NT2/D1 (cell line): ENCODE measurements around the gene CHD1L.
A peak's percentile ranks its signal among the peaks of the same experiment; 100 is the strongest.
"Not testable (repeated sequence)": the region's sequence is repeated elsewhere in the genome, so short reads cannot be mapped to it uniquely, and the experiment has no call there.

Source experiments
- DNase-seq: peaks from one replicate; pipeline ENCODE4 v3.0.0-alpha.2; 2011; ENCODE audit warnings: low read depth, low spot score
- H3K27me3 ChIP-seq: 2 replicates; pipeline ENCODE4 v1.6.0; 2011; ENCODE audit warnings: mild to moderate bottlenecking; ENCODE audit not compliant: insufficient read length, insufficient read depth
- H3K36me3 ChIP-seq: 2 replicates; pipeline ENCODE4 v1.6.1; 2011; ENCODE audit warnings: mild to moderate bottlenecking, low read length, mixed read lengths; ENCODE audit not compliant: insufficient read depth, insufficient read length
- H3K4me1 ChIP-seq: 2 replicates; pipeline ENCODE4 v1.5.1; 2011; ENCODE audit not compliant: insufficient read depth, insufficient read length
- H3K4me3 ChIP-seq: 2 replicates; pipeline ENCODE4 v1.5.1; 2011; ENCODE audit warnings: low read depth; ENCODE audit not compliant: insufficient read length
- H3K9ac ChIP-seq: 2 replicates; pipeline ENCODE4 v1.6.0; 2011; ENCODE audit warnings: low read depth; ENCODE audit not compliant: insufficient read length
- H3K9me3 ChIP-seq: 2 replicates; pipeline ENCODE4 v1.5.1; 2011; ENCODE audit warnings: mild to moderate bottlenecking, low read length; ENCODE audit not compliant: insufficient read depth
- SUZ12 ChIP-seq: IDR thresholded peaks from 2 replicates; pipeline ENCODE4 v1.6.1; 2011; ENCODE audit not compliant: insufficient read length, insufficient read depth; ENCODE audit errors: extremely low read depth
- YY1 ChIP-seq: IDR thresholded peaks from 2 replicates; pipeline ENCODE4 v1.6.1; 2011; ENCODE audit not compliant: insufficient read length, insufficient read depth
- ZNF274 ChIP-seq: IDR thresholded peaks from 2 replicates; pipeline ENCODE4 v1.6.1; 2011; ENCODE audit warnings: mild to moderate bottlenecking, low read depth, low read length

The CHD1L gene

GRCh38 chr1:147242449-147243227, at the start of gene CHD1L:
CHD1L (plus strand) TSS chr1:147242684; CDS start chr1:147242704, 20 bp downstream.
- H3K4me3 ChIP-seq, result peak within 1 kb of the TSS; percentile 74
- no peaks in the 10 kb centered on the region for H3K27me3 ChIP-seq
- peaks cover 34% of the 10 kb centered on the region for H3K9me3 ChIP-seq
- peaks cover 12% of the 10 kb centered on the region for H3K36me3 ChIP-seq
- H3K9ac ChIP-seq, result peak within 1 kb of the TSS; percentile 95
- peak; percentile 98 for DNase-seq
- TF ChIP-seq YY1, result no peak
- no peak for TF ChIP-seq SUZ12
- no peak for TF ChIP-seq ZNF274
- no peaks in the 10 kb centered on the region for H3K4me1 ChIP-seq

GRCh38 chr1:147197324-147197723, 45.2 kb upstream of the CHD1L start:
- not testable (repeated sequence) for H3K4me3 ChIP-seq, H3K9ac ChIP-seq, H3K27me3 ChIP-seq, DNase-seq, H3K36me3 ChIP-seq, H3K4me1 ChIP-seq, H3K9me3 ChIP-seq

- Histone ChIP-seq H3K9ac (no peak overlapping the region), H3K36me3 (peaks cover 3% of the 10 kb centered on the region), H3K4me3 (no peak overlapping the region), H3K4me1 (no peaks in the 10 kb centered on the region), H3K9me3 (peaks cover 4% of the 10 kb centered on the region; the same call in 1 of the 2 replicates), H3K27me3 (no peaks in the 10 kb centered on the region)
- no peak for TF ChIP-seq SUZ12
- TF ChIP-seq YY1, result no peak
- no peak for TF ChIP-seq ZNF274
- DNase-seq, result no peak
These were observed 41.2 kb upstream of the CHD1L start for GRCh38 chr1:147201276-147201675.

GRCh38 chr1:147201786-147202185, 40.7 kb upstream of the CHD1L start:
- H3K9ac ChIP-seq, result no peak overlapping the region
- DNase-seq, result no peak
- no peak for TF ChIP-seq SUZ12
- no peak for TF ChIP-seq ZNF274
- no peak for TF ChIP-seq YY1

GRCh38 chr1:147202576-147202975, 39.9 kb upstream of the CHD1L start:
- Histone ChIP-seq H3K9ac (no peak overlapping the region), H3K9me3 (no peaks in the 10 kb centered on the region), H3K36me3 (peaks cover 3% of the 10 kb centered on the region), H3K4me3 (no peak overlapping the region), H3K4me1 (no peaks in the 10 kb centered on the region), H3K27me3 (no peaks in the 10 kb centered on the region)
- DNase-seq, result no peak
- TF ChIP-seq ZNF274 (no peak), SUZ12 (no peak)

More at GRCh38 chr1:147201786-147202185, 40.7 kb upstream of the CHD1L start:
- Histone ChIP-seq H3K27me3 (no peaks in the 10 kb centered on the region), H3K4me1 (no peaks in the 10 kb centered on the region), H3K4me3 (no peak overlapping the region), H3K36me3 (peaks cover 3% of the 10 kb centered on the region), H3K9me3 (peaks cover 4% of the 10 kb centered on the region; the same call in 1 of the 2 replicates)

GRCh38 chr1:147204080-147204479, 38.4 kb upstream of the CHD1L start:
- H3K4me3 ChIP-seq, result no peak overlapping the region
- no peaks in the 10 kb centered on the region for H3K4me1 ChIP-seq
- TF ChIP-seq ZNF274, result no peak
- no peak for TF ChIP-seq YY1
- no peak for TF ChIP-seq SUZ12
- DNase-seq, result no peak
- H3K36me3 ChIP-seq, result peaks cover 3% of the 10 kb centered on the region
- H3K27me3 ChIP-seq, result no peaks in the 10 kb centered on the region
- no peaks in the 10 kb centered on the region for H3K9me3 ChIP-seq
- H3K9ac ChIP-seq, result no peak overlapping the region

GRCh38 chr1:147207192-147207591, 35.3 kb upstream of the CHD1L start:
- no peak for TF ChIP-seq ZNF274
- no peak for TF ChIP-seq SUZ12
- TF ChIP-seq YY1, result no peak
- no peaks in the 10 kb centered on the region for H3K27me3 ChIP-seq
- no peaks in the 10 kb centered on the region for H3K9me3 ChIP-seq
- no peak overlapping the region for H3K9ac ChIP-seq
- no peak overlapping the region for H3K4me3 ChIP-seq
- no peaks in the 10 kb centered on the region for H3K4me1 ChIP-seq
- H3K36me3 ChIP-seq, result peaks cover 3% of the 10 kb centered on the region
- DNase-seq, result no peak
